DLD1 (cell line): ENCODE results near the gene NKX1-1.

Source experiments
- in situ Hi-C: cut with HindIII; loops from 2 replicates; pipeline ENCODE4 v1.10.0; 2017; ENCODE audit warnings: low sequenced_read_pairs

The NKX1-1 gene

DNA sequence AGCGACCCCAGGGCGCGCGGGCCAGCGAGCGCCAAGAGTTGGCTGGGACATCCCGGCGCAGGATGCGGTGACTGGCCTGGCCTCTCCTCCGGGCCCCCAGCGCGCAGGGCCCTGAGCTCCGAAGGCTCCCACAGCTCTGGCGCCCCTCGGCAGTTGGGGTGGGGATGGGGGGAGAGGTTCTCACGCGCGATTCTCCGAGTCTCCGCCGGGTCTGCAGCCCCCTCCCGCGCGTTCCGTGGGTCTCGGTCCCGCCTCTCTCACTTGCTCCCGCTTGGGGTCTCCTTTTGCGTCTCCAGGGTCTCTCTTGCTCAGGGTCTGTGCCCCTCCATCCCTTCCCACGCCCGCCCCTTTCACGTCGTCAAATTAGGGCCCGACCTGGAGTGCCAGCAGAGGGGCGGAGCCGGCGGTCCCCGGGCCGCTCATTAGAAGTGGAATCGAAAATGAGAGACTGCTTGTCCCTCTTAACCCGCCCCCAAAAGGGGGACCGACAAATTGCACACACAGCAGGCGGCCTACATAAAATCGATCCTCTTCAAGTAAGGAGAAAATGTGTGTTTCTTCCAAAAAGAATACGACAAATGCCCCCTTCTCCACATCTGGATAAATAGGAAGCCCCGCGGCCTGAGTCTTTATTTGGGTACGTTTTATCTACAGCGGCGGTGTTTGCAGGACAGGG is 877 bp upstream of the NKX1-1 start:
- in situ Hi-C loops = loop anchor here (25.0 kb wide), 1 partner anchor 795 kb away; no protein-coding TSS in a partner anchor

- in situ Hi-C loops = loop anchor here (25.0 kb wide), 1 partner anchor 794 kb away; no protein-coding TSS in a partner anchor
Measured at GRCh38 chr4:1405636-1406393, 427 bp downstream of the NKX1-1 start.

DNA sequence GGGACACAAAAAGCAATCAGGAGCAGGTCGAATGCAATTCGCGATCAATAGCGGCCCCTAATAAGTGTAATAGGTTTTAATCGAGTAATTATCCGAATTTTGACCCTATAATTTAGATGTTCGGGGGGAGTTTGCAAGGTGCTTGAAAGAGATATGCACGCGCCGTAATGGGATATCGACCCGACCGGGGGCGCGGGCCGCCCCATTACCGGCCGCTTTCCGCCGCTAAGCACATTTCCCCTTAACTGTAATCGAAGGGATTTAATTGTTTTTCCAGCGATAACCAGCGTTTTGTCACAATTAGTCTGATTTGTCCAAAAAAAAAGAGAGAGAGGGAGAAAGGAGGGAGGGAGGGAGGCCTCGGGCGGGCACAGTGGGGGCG is 997 bp downstream of the NKX1-1 start:
- in situ Hi-C loops = loop anchor here (25.0 kb wide), 1 partner anchor 793 kb away; no protein-coding TSS in a partner anchor

- in situ Hi-C loops = loop anchor here (25.0 kb wide), 1 partner anchor 792 kb away; no protein-coding TSS in a partner anchor
Measured at GRCh38 chr4:1404573-1405253, 1.5 kb downstream of the NKX1-1 start.

GRCh38 chr4:1403591-1404572 is 2.4 kb downstream of the NKX1-1 start:
- in situ Hi-C loops = loop anchor here (25.0 kb wide), 1 partner anchor 792 kb away; no protein-coding TSS in a partner anchor

DNA sequence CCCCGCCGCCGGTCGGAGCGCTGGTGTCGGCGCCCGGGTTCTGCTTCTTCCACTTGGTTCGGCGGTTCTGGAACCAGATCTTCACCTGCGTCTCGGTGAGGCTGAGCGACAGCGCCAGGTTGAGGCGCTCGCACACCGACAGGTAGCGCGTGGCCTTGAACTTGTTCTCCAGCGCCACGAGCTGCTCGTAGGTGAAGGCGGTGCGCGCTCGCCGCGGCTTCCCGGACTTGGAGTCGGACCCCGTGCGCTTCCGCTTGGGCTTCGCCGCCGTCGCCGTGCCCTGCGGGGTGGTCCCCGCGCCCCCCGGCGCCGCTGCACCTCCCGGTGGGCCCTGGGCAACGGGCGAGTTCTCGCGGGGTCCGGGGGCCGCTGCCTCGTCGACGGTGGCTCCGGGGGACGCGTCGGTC is 3.1 kb downstream of the NKX1-1 start:
- in situ Hi-C loops = loop anchor here (25.0 kb wide), 1 partner anchor 791 kb away; no protein-coding TSS in a partner anchor

DNA sequence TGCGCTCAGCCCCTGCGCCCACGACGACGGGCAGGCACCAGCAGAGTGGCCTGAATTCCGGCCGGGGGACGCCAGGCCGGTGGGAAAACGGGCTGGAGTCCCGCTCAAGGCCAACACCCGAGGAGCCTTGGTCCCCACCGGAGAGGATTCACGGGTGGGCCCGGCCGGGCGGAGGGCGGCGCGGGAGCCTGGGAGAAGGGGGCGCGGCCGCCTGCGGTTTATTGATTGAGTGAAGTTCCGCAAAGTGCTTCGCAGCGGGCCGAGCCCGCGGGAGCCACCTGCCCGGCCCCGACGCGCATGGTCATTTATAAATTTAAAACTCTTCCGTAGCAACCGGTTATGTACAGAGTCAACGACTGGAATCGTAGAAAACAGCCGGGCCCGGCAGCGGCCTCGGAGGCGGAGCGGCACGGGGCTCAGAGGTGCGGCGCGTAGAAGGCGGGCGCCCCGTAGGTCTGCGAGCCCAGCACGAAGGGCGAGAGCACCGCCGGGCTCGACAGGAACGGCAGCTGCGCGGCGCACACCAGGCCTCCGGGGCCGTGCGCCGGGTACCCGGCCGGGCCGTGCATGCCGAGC is 3.6 kb downstream of the NKX1-1 start:
- in situ Hi-C loops = loop anchor here (25.0 kb wide), 1 partner anchor 790 kb away; no protein-coding TSS in a partner anchor

- in situ Hi-C loops = loop anchor here (25.0 kb wide), 1 partner anchor 790 kb away; no protein-coding TSS in a partner anchor
Measured at GRCh38 chr4:1402021-1402515, 4.2 kb downstream of the NKX1-1 start.

DNA sequence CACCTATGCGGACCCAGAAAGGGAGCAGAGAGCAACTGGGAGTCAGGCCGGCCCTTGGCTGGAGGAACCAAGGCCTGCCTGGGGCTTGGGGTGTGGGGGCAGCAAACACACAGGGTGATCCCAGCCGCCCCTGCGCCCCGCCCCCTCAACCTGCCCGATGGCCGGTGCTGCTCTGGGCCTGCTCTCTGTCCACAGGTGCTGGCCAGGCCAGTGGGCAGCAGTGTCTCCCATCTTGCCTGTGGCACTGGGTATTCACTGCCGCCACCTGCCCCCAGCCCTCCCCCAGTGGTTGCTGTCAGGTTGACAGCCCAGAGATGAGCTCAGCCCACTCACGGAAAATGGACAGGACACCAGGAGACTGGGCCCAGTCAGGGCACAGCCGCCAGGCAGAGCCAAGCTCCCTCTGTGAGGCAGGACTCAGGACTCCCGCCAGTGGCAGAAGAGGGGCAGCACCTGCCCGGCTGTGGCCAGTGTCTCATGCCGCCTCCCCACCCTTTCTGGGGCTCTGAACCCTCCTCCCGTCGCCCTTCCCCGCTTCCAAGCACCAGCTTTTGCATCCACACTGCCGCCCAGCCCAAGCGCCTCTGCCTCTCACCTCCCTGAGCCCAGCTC is 4.7 kb downstream of the NKX1-1 start:
- in situ Hi-C loops = loop anchor here (25.0 kb wide), 1 partner anchor 789 kb away; no protein-coding TSS in a partner anchor

DNA sequence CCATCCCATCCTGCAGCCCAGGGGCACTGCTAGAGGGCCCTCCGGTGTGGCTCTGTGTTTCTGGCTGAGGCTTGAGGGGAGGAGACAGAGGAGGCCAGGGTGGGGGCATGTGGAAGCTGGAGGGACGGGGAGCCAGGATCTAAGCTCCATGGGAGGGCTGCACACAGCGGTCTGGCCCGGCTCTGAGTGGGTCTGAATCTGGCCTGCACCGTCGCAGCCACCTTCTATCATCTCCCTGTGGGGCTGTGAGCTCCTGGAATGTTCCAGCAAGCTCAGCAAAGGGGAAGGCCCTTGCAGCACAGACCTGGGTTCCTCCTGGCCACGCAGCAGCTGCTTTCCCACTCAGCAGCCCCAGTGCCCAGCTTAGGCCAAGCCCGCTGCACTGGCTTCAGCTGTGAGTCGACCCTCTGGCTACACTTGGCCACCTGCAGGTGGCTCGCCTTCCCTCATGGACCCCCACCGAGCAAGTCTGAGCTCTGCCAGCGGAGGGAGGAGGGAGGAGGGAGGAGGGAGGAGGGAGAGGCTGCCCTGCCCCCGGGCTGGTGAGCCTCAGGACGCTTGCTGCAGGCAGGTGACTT is 5.3 kb downstream of the NKX1-1 start:
- in situ Hi-C loops = loop anchor here (25.0 kb wide), 1 partner anchor 789 kb away; no protein-coding TSS in a partner anchor

GRCh38 chr4:1400191-1400805 is 5.9 kb downstream of the NKX1-1 start:
- in situ Hi-C loops = loop anchor here (25.0 kb wide), 1 partner anchor 788 kb away; no protein-coding TSS in a partner anchor

DNA sequence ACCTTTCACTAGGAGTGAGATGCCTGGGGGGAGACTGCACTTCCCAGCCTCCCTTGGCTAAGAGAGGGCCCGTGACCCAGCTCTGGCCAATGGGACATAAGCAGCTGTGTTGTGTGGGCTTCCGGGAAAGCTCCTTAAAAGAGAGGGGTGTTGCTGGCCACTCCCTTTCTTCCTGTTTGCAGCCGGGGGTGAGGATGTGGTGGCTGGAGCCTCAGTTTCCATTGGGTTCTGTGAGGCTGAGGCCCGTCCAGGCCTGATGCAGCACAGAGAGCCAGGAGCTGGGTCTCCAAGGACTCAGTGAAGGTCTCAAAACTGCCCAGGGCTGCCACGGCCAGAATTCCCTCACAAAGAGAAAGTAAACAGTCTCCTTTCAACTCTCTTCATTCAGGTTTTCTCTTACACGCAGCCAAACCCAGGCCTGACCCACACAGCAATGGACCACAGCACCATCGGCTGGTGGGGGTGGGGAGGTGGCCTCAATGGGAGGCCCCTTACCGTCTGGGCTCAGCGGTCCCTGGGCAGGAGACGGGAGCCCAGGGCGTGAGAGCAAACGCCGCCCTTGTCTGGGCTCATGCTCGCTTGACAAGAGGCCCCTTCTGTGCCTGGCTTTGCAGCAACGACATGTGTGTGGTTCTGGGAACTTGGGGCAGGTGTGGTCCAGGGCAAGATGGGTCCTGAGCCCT is 6.6 kb downstream of the NKX1-1 start:
- in situ Hi-C loops = loop anchor here (25.0 kb wide), 1 partner anchor 787 kb away; no protein-coding TSS in a partner anchor

DNA sequence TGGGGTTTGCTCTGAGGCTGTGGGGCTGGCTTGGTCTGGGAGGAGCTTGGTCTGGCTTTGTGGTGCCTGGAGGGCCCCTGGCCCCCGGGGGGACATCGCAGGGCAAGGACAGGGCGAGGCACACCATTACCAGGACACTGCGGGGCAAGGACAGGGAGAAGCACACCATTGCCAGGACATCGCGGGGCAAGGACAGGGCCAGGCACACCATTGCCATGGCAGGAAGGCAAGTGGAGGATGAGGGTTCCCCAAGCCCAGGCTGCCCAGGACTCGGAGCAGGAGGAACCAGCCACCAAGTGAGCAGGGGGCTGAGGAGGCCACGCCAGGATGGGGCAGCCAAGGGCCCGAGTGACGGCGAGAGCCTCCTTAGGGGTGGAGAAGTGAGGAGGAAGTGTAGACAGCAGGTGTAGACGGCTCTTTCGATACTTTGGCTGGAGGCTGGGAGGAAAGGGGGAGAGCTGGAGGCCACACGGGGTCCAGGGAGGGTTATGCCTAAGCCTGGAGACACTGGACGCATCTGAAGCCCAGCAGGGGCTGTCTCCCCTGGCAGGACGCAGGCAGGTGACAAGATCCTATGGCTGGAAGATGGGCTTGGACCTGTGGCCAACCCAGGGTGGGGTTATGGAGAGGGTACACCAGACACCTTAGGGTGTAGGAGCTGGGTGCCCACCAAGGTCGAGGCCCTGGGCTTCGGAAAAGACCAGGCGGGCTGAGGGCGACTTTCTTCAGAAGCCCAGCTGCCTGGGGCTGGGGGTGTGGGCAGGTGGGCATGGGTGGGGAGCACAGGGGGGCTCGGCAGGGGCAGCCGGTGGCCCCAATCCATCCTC is 7.3 kb downstream of the NKX1-1 start:
- in situ Hi-C loops = no loop called here

- in situ Hi-C loops = no loop called here
Measured at GRCh38 chr4:1396806-1397455, 9.3 kb downstream of the NKX1-1 start.

GRCh38 chr4:1395941-1396805 is 10.1 kb downstream of the NKX1-1 start:
- in situ Hi-C loops = no loop called here
